Raji (cell line): ENCODE measurements around the gene POPDC2.

Source experiments
- POLR2A ChIP-seq: IDR thresholded peaks from 2 replicates; pipeline ENCODE4 v1.6.1; 2011; ENCODE audit warnings: low read depth, low read length, control low read depth; ENCODE audit not compliant: insufficient read depth

Gene POPDC2

DNA sequence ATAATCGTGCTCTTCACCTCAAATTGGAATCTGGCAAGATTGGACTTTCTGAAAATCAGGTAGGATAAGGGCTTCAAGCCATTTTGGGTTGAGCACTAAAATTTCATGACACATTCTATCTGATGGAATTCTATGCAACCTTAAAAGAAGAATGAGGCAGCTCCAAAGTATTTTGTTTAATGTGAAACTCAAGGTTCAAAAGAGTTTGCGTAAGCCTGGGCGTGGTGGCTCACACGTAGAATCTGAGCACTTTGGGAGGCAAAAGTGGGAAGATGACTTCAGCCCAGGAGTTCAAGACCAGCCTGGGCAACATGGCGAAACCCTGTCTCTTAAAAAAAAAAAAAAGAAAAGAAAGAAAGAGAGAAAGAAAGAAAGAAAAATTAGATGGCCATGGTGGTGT is 66.3 kb downstream of the POPDC2 start:
- TF ChIP-seq POLR2A: no peak

DNA sequence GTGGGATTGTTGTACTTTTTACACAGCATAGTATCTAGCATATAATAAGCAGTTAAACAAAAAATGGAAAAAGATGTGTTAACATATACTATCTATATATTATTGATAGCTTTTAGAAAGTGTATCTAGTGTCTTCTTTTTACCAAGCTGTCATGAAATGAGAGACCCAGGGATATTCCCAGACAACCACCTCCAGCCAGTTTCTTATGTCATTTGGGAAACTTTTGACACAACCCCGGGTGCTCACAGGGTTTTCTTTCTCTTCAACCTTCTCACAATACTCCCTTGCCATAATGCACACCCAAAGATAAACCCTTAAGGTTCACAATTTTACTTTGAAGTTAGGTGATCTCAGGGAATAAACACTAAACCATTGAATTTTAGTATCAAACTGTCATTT is 67.5 kb downstream of the POPDC2 start:
- TF ChIP-seq POLR2A: no peak
